GM12864 (cell line): Measurements from ENCODE around the gene MVB12B.

ENCODE experiments used
- DNase-seq: peaks from one replicate; pipeline ENCODE4 v3.0.0-alpha.2; 2011; ENCODE audit warnings: low read depth
- H3K4me3 ChIP-seq: 2 replicates; pipeline ENCODE4 v1.5.1; 2011; ENCODE audit warnings: mild to moderate bottlenecking, low read depth, low read length, control low read depth
- CTCF ChIP-seq: IDR thresholded peaks from 2 replicates; pipeline ENCODE4 v1.5.1; 2011; ENCODE audit warnings: low read depth, mild to moderate bottlenecking, moderate library complexity, low read length, control low read depth, inconsistent platforms; ENCODE audit errors: missing control alignments

Gene MVB12B

GRCh38 chr9:126389992-126390391, 63.4 kb downstream of the MVB12B start:
- no peak for TF ChIP-seq CTCF
- H3K4me3 ChIP-seq, result no peak overlapping the region
- no peak for DNase-seq

- no peak for TF ChIP-seq CTCF
- no peak overlapping the region for H3K4me3 ChIP-seq
- no peak for DNase-seq
Observed at GRCh38 chr9:126390923-126391322, 64.3 kb downstream of the MVB12B start.

GRCh38 chr9:126391713-126392661, 65.4 kb downstream of the MVB12B start:
- H3K4me3 ChIP-seq, result no peak overlapping the region
- no peak for TF ChIP-seq CTCF
- DNase-seq, result no peak

- no peak for TF ChIP-seq CTCF
- H3K4me3 ChIP-seq, result no peak overlapping the region
- no peak for DNase-seq
Observed at GRCh38 chr9:126392662-126393371, 66.2 kb downstream of the MVB12B start.

GRCh38 chr9:126393876-126394275, 67.2 kb downstream of the MVB12B start:
- no peak for DNase-seq
- TF ChIP-seq CTCF, result no peak
- no peak overlapping the region for H3K4me3 ChIP-seq

GRCh38 chr9:126394802-126395201, 68.2 kb downstream of the MVB12B start:
- no peak for TF ChIP-seq CTCF
- H3K4me3 ChIP-seq, result no peak overlapping the region
- DNase-seq, result no peak
